Liver (tissue), 9 donors: ENCODE data around the gene OXNAD1. TPM values are rescaled to one million over a fixed set of nuclear protein-coding genes. Genes with fewer than 3 reads are reported as not detected.

ENCODE experiments used
- DNase-seq: peaks from one replicate; pipeline ENCODE4 v3.0.0-alpha.2; 2017; ENCODE audit warnings: low spot score
- H3K27ac ChIP-seq, 2 donors: one replicate each; pipeline ENCODE4 v1.7.0; 2013; ENCODE audit warnings: inconsistent platforms in 2 of 2, low read length in 2 of 2, control low read depth in 1 of 2, low read depth in 1 of 2, mild to moderate bottlenecking in 1 of 2
- H3K27me3 ChIP-seq, 4 donors: one replicate each; pipeline versions ENCODE4 v1.6.1 to v1.7.0; 2013; ENCODE audit warnings: low read length in 3 of 4, inconsistent platforms in 1 of 4, mild to moderate bottlenecking in 1 of 4, moderate library complexity in 1 of 4; ENCODE audit not compliant: control insufficient read depth in 4 of 4, insufficient read depth in 4 of 4
- H3K36me3 ChIP-seq, 4 donors: one replicate each; pipeline versions ENCODE4 v1.6.1 to v1.7.0; 2013; ENCODE audit warnings: low read length in 3 of 4, mild to moderate bottlenecking in 3 of 4, low read depth in 1 of 4, moderate library complexity in 1 of 4; ENCODE audit not compliant: control insufficient read depth in 4 of 4, insufficient read depth in 3 of 4
- H3K4me1 ChIP-seq, 4 donors: one replicate each; pipeline versions ENCODE4 v1.6.1 to v1.7.0; 2013; ENCODE audit warnings: low read length in 3 of 4, mild to moderate bottlenecking in 3 of 4, moderate library complexity in 1 of 4; ENCODE audit not compliant: control insufficient read depth in 4 of 4, insufficient read depth in 4 of 4
- H3K4me3 ChIP-seq, 3 donors: one replicate each; pipeline versions ENCODE4 v1.6.1 to v1.7.0; 2013; ENCODE audit warnings: low read length in 3 of 3, control low read depth in 1 of 3, low read depth in 1 of 3, mild to moderate bottlenecking in 1 of 3
- H3K9ac ChIP-seq, 2 donors: one replicate each; pipeline ENCODE4 v1.7.0; 2013; ENCODE audit warnings: low read length in 2 of 2, mild to moderate bottlenecking in 2 of 2, moderate library complexity in 2 of 2, control low read depth in 1 of 2, low read depth in 1 of 2
- H3K9me3 ChIP-seq, 4 donors: one replicate each; pipeline versions ENCODE4 v1.6.1 to v1.7.0; 2013; ENCODE audit warnings: low read length in 3 of 4; ENCODE audit not compliant: control insufficient read depth in 4 of 4
- FOXA1 ChIP-seq: IDR thresholded peaks from 2 replicates; pipeline ENCODE4 v1.6.1; 2016; ENCODE audit warnings: antibody characterized with exemption
- FOXA2 ChIP-seq: IDR thresholded peaks from 2 replicates; pipeline ENCODE4 v1.6.1; 2016; ENCODE audit warnings: antibody characterized with exemption
- GABPA ChIP-seq, 2 donors: IDR thresholded peaks in 1 of 2; conservative IDR thresholded peaks in 1 of 2; 2 replicates each; pipeline ENCODE4 v1.6.1; 2016; ENCODE audit warnings: antibody characterized with exemption in 2 of 2, mild to moderate bottlenecking in 1 of 2, moderate library complexity in 1 of 2
- HNF4G ChIP-seq: IDR thresholded peaks from 2 replicates; pipeline ENCODE4 v1.6.1; 2016; ENCODE audit warnings: antibody characterized with exemption
- NR2F2 ChIP-seq: IDR thresholded peaks from 2 replicates; pipeline ENCODE4 v1.6.1; 2016; ENCODE audit warnings: antibody characterized with exemption
- REST ChIP-seq: IDR thresholded peaks from 2 replicates; pipeline ENCODE4 v1.6.1; 2016; ENCODE audit warnings: antibody characterized with exemption, mild to moderate bottlenecking
- RXRA ChIP-seq, 2 donors: IDR thresholded peaks; 2 replicates each; pipeline ENCODE4 v1.6.1; 2017 to 2018; ENCODE audit warnings: antibody characterized with exemption in 2 of 2, mild to moderate bottlenecking in 1 of 2
- SP1 ChIP-seq: IDR thresholded peaks from 2 replicates; pipeline ENCODE4 v1.6.1; 2018; ENCODE audit warnings: antibody characterized with exemption, mild to moderate bottlenecking
- TAF1 ChIP-seq: conservative IDR thresholded peaks from 2 replicates; pipeline ENCODE4 v1.6.1; 2016; ENCODE audit warnings: antibody characterized with exemption, mild to moderate bottlenecking
- YY1 ChIP-seq: IDR thresholded peaks from 2 replicates; pipeline ENCODE4 v1.6.1; 2016; ENCODE audit warnings: antibody characterized with exemption, mild to moderate bottlenecking
- WGBS: extraction: QIAGEN DNeasy Blood & Tissue Kit; methylation state at CpG from one replicate; pipeline ENCODE4 v1.1.7; 2013; 5-methylcytosine and 5-hydroxymethylcytosine counted together
- polyA plus RNA-seq, 2 donors: library from polyadenylated mRNA; stranded (reverse) in 1 of 2; unstranded in 1 of 2; fragments of 200-250 nt in 1 of 2; fragments of >200 nt in 1 of 2; fragmentation: Nextera tagmentation in 1 of 2; extraction: Ambion mirVana in 1 of 2; gene quantifications; one replicate each; pipeline versions ENCODE4 v1.2.1 to v1.2.3, GENCODE V29; 2013 to 2015
- total RNA-seq, 2 donors: library from RNA; depleted of rRNA; stranded (reverse); fragments of >200 nt; gene quantifications; one replicate each; pipeline ENCODE4 v1.2.3, GENCODE V29; 2014
- TF ChIP-seq, protein P1 (sequence below): IDR thresholded peaks from 2 replicates; pipeline ENCODE4 v1.6.1; 2016; ENCODE audit warnings: antibody characterized with exemption
- TF ChIP-seq, protein P2 (sequence below): IDR thresholded peaks from 2 replicates; pipeline ENCODE4 v1.6.1; 2016; ENCODE audit warnings: antibody characterized with exemption
- TF ChIP-seq, protein P3 (sequence below): IDR thresholded peaks from 2 replicates; pipeline ENCODE4 v1.6.1; 2016; ENCODE audit warnings: antibody characterized with exemption
- donor health status: healthy.
- donor health status: healthy.
- donor health status: healthy.
- donor health status: healthy.
- donor health status: healthy.

OXNAD1 gene
- total and polyA plus RNA-seq, 4 donors = 9.3 to 24.6 (median 14.1) TPM

DNA sequence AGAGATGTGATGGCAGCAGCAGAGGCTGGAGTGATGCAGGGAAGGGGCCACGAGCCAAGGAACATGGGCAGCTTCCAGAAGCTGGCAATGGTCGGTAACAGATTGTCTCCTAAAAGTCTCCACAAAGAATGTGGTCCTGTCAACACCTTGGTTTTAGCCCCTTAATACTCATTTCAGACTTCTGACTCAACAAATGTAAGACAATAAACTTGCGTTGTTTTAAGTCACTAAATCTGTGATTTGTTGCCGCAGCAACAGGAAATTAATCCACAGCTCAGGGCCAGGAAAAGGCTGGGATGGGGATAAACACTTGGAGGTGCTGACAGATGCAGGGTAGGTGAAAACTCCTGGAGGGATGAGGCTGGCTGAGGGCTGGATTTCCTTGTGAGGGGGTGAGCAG is 69.9 kb downstream of the OXNAD1 start:
- no peak for DNase-seq
- H3K9ac ChIP-seq = no peak overlapping the region
- peak overlapping the region in 1 of 2 donors; percentile 36 for H3K27ac ChIP-seq
- H3K36me3 ChIP-seq = peaks cover 0 to 4% (median 0%) of the 10 kb centered on the region in 4 donors
- 55% methylated on average over 4 of the region's 4 CpGs for WGBS
- H3K27me3 ChIP-seq = no peaks in the 10 kb centered on the region
- no peak overlapping the region for H3K4me3 ChIP-seq
- no peak for TF ChIP-seq HNF4G
- TF ChIP-seq, protein P1, sequence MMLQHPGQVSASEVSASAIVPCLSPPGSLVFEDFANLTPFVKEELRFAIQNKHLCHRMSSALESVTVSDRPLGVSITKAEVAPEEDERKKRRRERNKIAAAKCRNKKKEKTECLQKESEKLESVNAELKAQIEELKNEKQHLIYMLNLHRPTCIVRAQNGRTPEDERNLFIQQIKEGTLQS = no peak
- no peak for TF ChIP-seq NR2F2
- TF ChIP-seq RXRA (IDR thresholded peaks at IDR 0.05) = no peak
- TF ChIP-seq YY1 = no peak
- no peak for TF ChIP-seq GABPA (IDR thresholded peaks at IDR 0.05 in 1 of 2, conservative IDR thresholded peaks at IDR 0.05 in 1 of 2)
- TF ChIP-seq, protein P2, sequence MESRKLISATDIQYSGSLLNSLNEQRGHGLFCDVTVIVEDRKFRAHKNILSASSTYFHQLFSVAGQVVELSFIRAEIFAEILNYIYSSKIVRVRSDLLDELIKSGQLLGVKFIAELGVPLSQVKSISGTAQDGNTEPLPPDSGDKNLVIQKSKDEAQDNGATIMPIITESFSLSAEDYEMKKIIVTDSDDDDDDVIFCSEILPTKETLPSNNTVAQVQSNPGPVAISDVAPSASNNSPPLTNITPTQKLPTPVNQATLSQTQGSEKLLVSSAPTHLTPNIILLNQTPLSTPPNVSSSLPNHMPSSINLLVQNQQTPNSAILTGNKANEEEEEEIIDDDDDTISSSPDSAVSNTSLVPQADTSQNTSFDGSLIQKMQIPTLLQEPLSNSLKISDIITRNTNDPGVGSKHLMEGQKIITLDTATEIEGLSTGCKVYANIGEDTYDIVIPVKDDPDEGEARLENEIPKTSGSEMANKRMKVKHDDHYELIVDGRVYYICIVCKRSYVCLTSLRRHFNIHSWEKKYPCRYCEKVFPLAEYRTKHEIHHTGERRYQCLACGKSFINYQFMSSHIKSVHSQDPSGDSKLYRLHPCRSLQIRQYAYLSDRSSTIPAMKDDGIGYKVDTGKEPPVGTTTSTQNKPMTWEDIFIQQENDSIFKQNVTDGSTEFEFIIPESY = no peak
- TF ChIP-seq REST = no peak
- TF ChIP-seq FOXA1 = no peak
- TF ChIP-seq, protein P3, sequence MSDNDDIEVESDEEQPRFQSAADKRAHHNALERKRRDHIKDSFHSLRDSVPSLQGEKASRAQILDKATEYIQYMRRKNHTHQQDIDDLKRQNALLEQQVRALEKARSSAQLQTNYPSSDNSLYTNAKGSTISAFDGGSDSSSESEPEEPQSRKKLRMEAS = no peak
- TF ChIP-seq TAF1 = no peak
- no peak for TF ChIP-seq FOXA2
- TF ChIP-seq SP1 = no peak
- peaks cover 2 to 16% (median 9%) of the 10 kb centered on the region in 4 donors for H3K4me1 ChIP-seq
- no peaks in the 10 kb centered on the region for H3K9me3 ChIP-seq

DNA sequence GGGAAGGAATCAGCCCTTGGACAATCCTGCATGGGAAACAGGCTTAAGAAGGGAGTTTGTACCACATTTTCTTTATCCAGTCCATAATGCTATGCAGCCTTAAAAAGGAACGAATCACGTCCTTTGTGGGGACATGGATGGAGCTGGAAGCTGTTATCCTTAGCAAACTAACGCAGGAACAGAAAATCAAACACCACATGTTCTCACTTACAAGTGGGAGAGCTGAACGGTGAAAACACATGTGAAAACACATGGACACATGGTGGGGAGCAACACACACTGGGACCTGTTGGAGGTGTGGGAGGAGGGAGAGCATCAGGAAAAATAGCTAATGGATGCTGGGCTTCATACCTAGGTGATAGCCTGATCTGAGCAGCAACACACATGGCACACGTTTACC is 70.3 kb downstream of the OXNAD1 start:
- H3K4me1 ChIP-seq = peaks cover 1 to 12% (median 6%) of the 10 kb centered on the region in 4 donors
- H3K27me3 ChIP-seq = no peaks in the 10 kb centered on the region
- H3K9me3 ChIP-seq = no peaks in the 10 kb centered on the region
- DNase-seq = no peak
- H3K9ac ChIP-seq = no peak overlapping the region
- no peak overlapping the region for H3K4me3 ChIP-seq
- H3K36me3 ChIP-seq = peaks cover 0 to 4% (median 0%) of the 10 kb centered on the region in 4 donors
- no peak overlapping the region for H3K27ac ChIP-seq
- 51% methylated on average over 5 of the region's 5 CpGs for WGBS
- TF ChIP-seq TAF1 = no peak
